GM12873 (cell line): Measurements from ENCODE around the gene CEP70.
A peak's percentile ranks its signal among the peaks of the same experiment; 100 is the strongest.

Experiments
- CTCF ChIP-seq: IDR thresholded peaks from 2 replicates; pipeline ENCODE4 v1.5.1; 2012; ENCODE audit warnings: low read depth, mild to moderate bottlenecking, moderate library complexity, low read length, control low read depth; ENCODE audit not compliant: insufficient read depth; ENCODE audit errors: missing control alignments

Gene CEP70

GRCh38 chr3:138479438-138479863, 114.6 kb downstream of the CEP70 start:
- TF ChIP-seq CTCF = peak; percentile 85

GRCh38 chr3:138477801-138478200, 116.3 kb downstream of the CEP70 start:
- TF ChIP-seq CTCF = no peak

- TF ChIP-seq CTCF = no peak
These were observed 116.9 kb downstream of the CEP70 start for GRCh38 chr3:138477120-138477519.

- TF ChIP-seq CTCF = no peak
These were observed 117.5 kb downstream of the CEP70 start for GRCh38 chr3:138476526-138476925.

GRCh38 chr3:138474163-138474562, 119.9 kb downstream of the CEP70 start:
- TF ChIP-seq CTCF = no peak

GRCh38 chr3:138473391-138473790, 120.7 kb downstream of the CEP70 start:
- no peak for TF ChIP-seq CTCF

- no peak for TF ChIP-seq CTCF
These were observed 121.8 kb downstream of the CEP70 start for GRCh38 chr3:138472141-138472825.
